Measurements from ENCODE around the gene UPF3B.
"Not testable (repeated sequence)": the region's sequence is repeated elsewhere in the genome, so short reads cannot be mapped to it uniquely, and the experiment has no call there.

The UPF3B gene

GRCh38 chrX:119824221-119824620 lies 28.5 kb downstream of the UPF3B start:
- FAIRE-seq: not testable (repeated sequence)

GRCh38 chrX:119821703-119822102 lies 31.1 kb downstream of the UPF3B start:
- not testable (repeated sequence) for FAIRE-seq

GRCh38 chrX:119817130-119817690 lies 35.6 kb downstream of the UPF3B start:
- no peak for FAIRE-seq

GRCh38 chrX:119816300-119816699 lies 36.5 kb downstream of the UPF3B start:
- FAIRE-seq: no peak

GRCh38 chrX:119809185-119809666 lies 43.5 kb downstream of the UPF3B start:
- no peak for FAIRE-seq

GRCh38 chrX:119808461-119808860 lies 44.3 kb downstream of the UPF3B start:
- FAIRE-seq: not testable (repeated sequence)

GRCh38 chrX:119802546-119802945 lies 50.2 kb downstream of the UPF3B start:
- no peak for FAIRE-seq

GRCh38 chrX:119801253-119802221 lies 51.2 kb downstream of the UPF3B start:
- FAIRE-seq: no peak

GRCh38 chrX:119791437-119792231 lies 61.1 kb downstream of the UPF3B start, which contains the start of gene RPL39:
RPL39 (minus strand) TSS chrX:119791630; CDS start chrX:119791576, 54 bp downstream.
- no peak for FAIRE-seq

- FAIRE-seq: no peak
These were observed 61.8 kb downstream of the UPF3B start for GRCh38 chrX:119790977-119791436.

GRCh38 chrX:119784747-119785446 lies 67.9 kb downstream of the UPF3B start:
- no peak for FAIRE-seq
